ENCODE results near the gene SCARF2.

- no peak for TF ChIP-seq CTCF (IDR thresholded peaks at IDR 0.05)
- TF ChIP-seq POLR2A (IDR thresholded peaks at IDR 0.05): no peak
- no peak for TF ChIP-seq POLR2AphosphoS5 (IDR thresholded peaks at IDR 0.05)
Measured at GRCh38 chr22:20403779-20404140, 33.9 kb downstream of the SCARF2 start.
